Mucosa of descending colon (tissue), 3 donors: Measurements from ENCODE around the gene DUSP7. TPM values are rescaled to one million over a fixed set of nuclear protein-coding genes. Genes with fewer than 3 reads are reported as not detected.

ENCODE experiments used
- ATAC-seq: fragments of 200-7000 bp; cut with Tn5 transposase; one replicate; pipeline ENCODE4 v1.9.1; 2020; ENCODE audit warnings: mild to moderate bottlenecking, moderate library complexity
- DNase-seq, 3 donors: peaks; one replicate each; pipeline ENCODE4 v3.0.0-alpha.2; 2020
- H3K36me3 ChIP-seq: fragments of 200-600 bp; one replicate; pipeline ENCODE4 v1.8.0; 2021; ENCODE audit warnings: low read depth, mild to moderate bottlenecking
- H3K4me1 ChIP-seq: fragments of 200-600 bp; one replicate; pipeline ENCODE4 v1.8.0; 2021; ENCODE audit warnings: low read depth, mild to moderate bottlenecking
- H3K4me3 ChIP-seq: fragments of 200-600 bp; one replicate; pipeline ENCODE4 v1.8.0; 2021; ENCODE audit warnings: mild to moderate bottlenecking
- H3K9me3 ChIP-seq: fragments of 200-600 bp; one replicate; pipeline ENCODE4 v1.8.0; 2021; ENCODE audit warnings: mild to moderate bottlenecking
- CTCF ChIP-seq: fragments of 200-600 bp; IDR thresholded peaks from one replicate; pipeline ENCODE4 v1.8.0; 2022; ENCODE audit warnings: antibody characterized with exemption, mild to moderate bottlenecking
- intact Hi-C, 2 donors: fragments of 100-400 bp; cut with DNase I in 1 of 2; cut with micrococcal nuclease in 1 of 2; formaldehyde crosslinking; loops; one replicate each; pipeline versions ENCODE4 v1.11.0 to v1.11.1; 2022; cut with DNase I, micrococcal nuclease
- total RNA-seq, 3 donors: library from RNA; stranded (reverse); fragmentation: NEBNext Ultra II Directional in 2 of 3; extraction: Animal tissue kit (Norgen Biotek cat#: 25700) in 2 of 3; gene quantifications; one replicate each; pipeline versions ENCODE4 v1.2.1 to v1.2.4, GENCODE V29; 2021 to 2023
- donor health status: DM: no; HTN: no; CAD: no; lungs with moderate emphysema.
- donor health status: DM: no; HTN: no; CAD: no.
- donor health status: DM: no; HTN: yes; CAD: no.

DUSP7 gene
- total RNA-seq, 3 donors from 2014 or later: 6.9 to 12.3 (median 8.0) TPM

- TF ChIP-seq CTCF: no peak
- DNase-seq (no peak), ATAC-seq (no peak)
- no peaks in the 10 kb centered on the region for H3K9me3 ChIP-seq
- H3K36me3 ChIP-seq: no peaks in the 10 kb centered on the region
- no peak overlapping the region for H3K4me3 ChIP-seq
- H3K4me1 ChIP-seq: no peaks in the 10 kb centered on the region
- intact Hi-C loops: no loop called here
These were observed 22.6 kb upstream of the DUSP7 start for GRCh38 chr3:52078781-52079560.

GRCh38 chr3:52077925-52078324, 21.6 kb upstream of the DUSP7 start:
- H3K9me3 ChIP-seq: no peaks in the 10 kb centered on the region
- ATAC-seq: no peak
- no peak for TF ChIP-seq CTCF

GRCh38 chr3:52076896-52077780, 20.8 kb upstream of the DUSP7 start:
- H3K4me3 ChIP-seq: no peak overlapping the region
- intact Hi-C loops: no loop called here
- ATAC-seq (no peak), DNase-seq (no peak)
- no peaks in the 10 kb centered on the region for H3K4me1 ChIP-seq
- no peak for TF ChIP-seq CTCF
- H3K36me3 ChIP-seq: no peaks in the 10 kb centered on the region
- no peaks in the 10 kb centered on the region for H3K9me3 ChIP-seq

More at GRCh38 chr3:52077925-52078324, 21.6 kb upstream of the DUSP7 start:
- H3K4me3 ChIP-seq: no peak overlapping the region
- no peaks in the 10 kb centered on the region for H3K36me3 ChIP-seq
- intact Hi-C loops: no loop called here
- no peak for DNase-seq
- no peaks in the 10 kb centered on the region for H3K4me1 ChIP-seq

GRCh38 chr3:52073490-52073889, 17.1 kb upstream of the DUSP7 start:
- no peak for DNase-seq
- H3K9me3 ChIP-seq: no peaks in the 10 kb centered on the region
- TF ChIP-seq CTCF: no peak
- no peaks in the 10 kb centered on the region for H3K4me1 ChIP-seq
- no peak overlapping the region for H3K4me3 ChIP-seq
- no peak for ATAC-seq
- intact Hi-C loops: no loop called here
- H3K36me3 ChIP-seq: no peaks in the 10 kb centered on the region

DNA sequence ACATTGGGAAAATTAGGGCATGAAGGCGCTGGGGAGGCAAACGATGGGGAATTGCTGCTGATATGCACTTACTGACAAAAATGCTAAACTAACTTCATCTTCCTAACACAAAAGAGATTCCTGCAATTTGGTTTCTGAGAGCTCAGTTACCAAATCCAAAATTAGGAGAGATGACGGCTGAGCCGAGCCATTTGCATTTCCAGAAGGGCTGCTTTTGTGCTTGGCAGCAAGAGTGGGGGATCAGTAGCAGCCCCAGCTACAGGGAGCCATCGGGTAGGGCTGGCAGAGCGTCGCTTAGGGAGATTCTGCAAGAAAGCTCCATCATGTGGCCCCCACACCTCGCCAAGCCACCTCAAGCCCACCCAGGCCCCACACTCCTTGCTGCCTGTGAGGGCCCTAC, 16.1 kb upstream of the DUSP7 start:
- ATAC-seq (no peak), DNase-seq (no peak)
- no peaks in the 10 kb centered on the region for H3K9me3 ChIP-seq
- H3K4me3 ChIP-seq: no peak overlapping the region
- intact Hi-C loops: no loop called here
- TF ChIP-seq CTCF: no peak
- H3K36me3 ChIP-seq: no peaks in the 10 kb centered on the region
- H3K4me1 ChIP-seq: no peaks in the 10 kb centered on the region
